LNCaP clone FGC (cell line): Measurements from ENCODE around the gene KIF5A.

Source experiments
- DNase-seq: peaks from one replicate; pipeline ENCODE4 v3.0.0-alpha.2; 2011; ENCODE audit warnings: low read depth
- H3K4me3 ChIP-seq: 2 replicates; pipeline ENCODE4 v1.5.1; 2011; ENCODE audit warnings: mild to moderate bottlenecking, low read depth, low read length, control low read depth
- CTCF ChIP-seq: IDR thresholded peaks from 2 replicates; pipeline ENCODE4 v1.5.1; 2012; ENCODE audit warnings: mild to moderate bottlenecking; ENCODE audit not compliant: control insufficient read depth, insufficient read depth; ENCODE audit errors: extremely low read depth

Gene KIF5A

GRCh38 chr12:57541001-57541400 lies 8.8 kb upstream of the KIF5A start:
- TF ChIP-seq CTCF: no peak
- no peak for DNase-seq
- no peak overlapping the region for H3K4me3 ChIP-seq

GRCh38 chr12:57541717-57542116 lies 8.1 kb upstream of the KIF5A start:
- DNase-seq: no peak
- H3K4me3 ChIP-seq: no peak overlapping the region

GRCh38 chr12:57543581-57543980 lies 6.3 kb upstream of the KIF5A start:
- TF ChIP-seq CTCF: no peak
- H3K4me3 ChIP-seq: no peak overlapping the region
- no peak for DNase-seq

More at GRCh38 chr12:57541717-57542116, 8.1 kb upstream of the KIF5A start:
- TF ChIP-seq CTCF: no peak

GRCh38 chr12:57545809-57546437 lies 3.9 kb upstream of the KIF5A start:
- DNase-seq: no peak
- H3K4me3 ChIP-seq: peak overlapping the region; percentile 81
- TF ChIP-seq CTCF: no peak

GRCh38 chr12:57546438-57547287 lies 3.2 kb upstream of the KIF5A start, which contains the start of gene DCTN2:
Gene DCTN2 (minus strand): TSS chr12:57547192. CDS start chr12:57547063, 129 bp downstream.
- peak within 1 kb of the TSS; percentile 81 for H3K4me3 ChIP-seq
- peak; percentile 89 for DNase-seq
- TF ChIP-seq CTCF: 0 out of 2 replicates have a peak, but pooled peaks have one; percentile 9

- peak overlapping the region; percentile 81 for H3K4me3 ChIP-seq
- TF ChIP-seq CTCF: no peak
- no peak for DNase-seq
Observed at GRCh38 chr12:57547288-57548012, 2.4 kb upstream of the KIF5A start.
